ENCODE measurements around the gene ANKS1A.

DNA sequence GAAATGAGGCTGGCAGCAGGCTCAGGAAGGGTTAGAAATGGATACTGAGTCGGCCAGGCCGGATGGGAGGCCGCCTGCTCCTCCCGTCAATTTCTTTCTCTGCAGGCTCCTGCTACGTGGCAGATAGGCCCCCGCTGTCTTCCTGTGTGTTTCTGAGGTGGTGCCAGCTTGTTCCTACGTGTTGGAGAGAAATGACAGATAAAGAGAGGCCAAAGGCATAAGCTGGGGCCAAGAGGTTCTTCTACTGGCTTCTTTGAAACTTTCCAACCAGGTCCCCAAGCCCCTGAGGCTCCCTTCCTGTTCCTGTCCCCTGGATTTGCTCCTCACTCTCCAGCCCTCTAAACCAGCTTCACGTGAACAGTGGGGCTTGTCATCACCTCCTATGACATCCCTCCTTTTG, 175.2 kb downstream of the ANKS1A start:
- TF ChIP-seq, protein P1, sequence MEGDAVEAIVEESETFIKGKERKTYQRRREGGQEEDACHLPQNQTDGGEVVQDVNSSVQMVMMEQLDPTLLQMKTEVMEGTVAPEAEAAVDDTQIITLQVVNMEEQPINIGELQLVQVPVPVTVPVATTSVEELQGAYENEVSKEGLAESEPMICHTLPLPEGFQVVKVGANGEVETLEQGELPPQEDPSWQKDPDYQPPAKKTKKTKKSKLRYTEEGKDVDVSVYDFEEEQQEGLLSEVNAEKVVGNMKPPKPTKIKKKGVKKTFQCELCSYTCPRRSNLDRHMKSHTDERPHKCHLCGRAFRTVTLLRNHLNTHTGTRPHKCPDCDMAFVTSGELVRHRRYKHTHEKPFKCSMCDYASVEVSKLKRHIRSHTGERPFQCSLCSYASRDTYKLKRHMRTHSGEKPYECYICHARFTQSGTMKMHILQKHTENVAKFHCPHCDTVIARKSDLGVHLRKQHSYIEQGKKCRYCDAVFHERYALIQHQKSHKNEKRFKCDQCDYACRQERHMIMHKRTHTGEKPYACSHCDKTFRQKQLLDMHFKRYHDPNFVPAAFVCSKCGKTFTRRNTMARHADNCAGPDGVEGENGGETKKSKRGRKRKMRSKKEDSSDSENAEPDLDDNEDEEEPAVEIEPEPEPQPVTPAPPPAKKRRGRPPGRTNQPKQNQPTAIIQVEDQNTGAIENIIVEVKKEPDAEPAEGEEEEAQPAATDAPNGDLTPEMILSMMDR (conservative IDR thresholded peaks at IDR 0.05 in 1 of 2, IDR thresholded peaks at IDR 0.05 in 1 of 2; ENCODE audit: extremely low read depth in 1 of 2, insufficient read depth in 1 of 2, low read depth in 1 of 2, low read length in 2 of 2) = no peak
- no peak for TF ChIP-seq EZH2 (IDR thresholded peaks at IDR 0.05; ENCODE audit: borderline replicate concordance, low read length)

Data from mammary epithelial cell (primary cell).